C4-2B (cell line): Measurements from ENCODE around the gene ADAP1.
"Not testable (repeated sequence)": the region's sequence is repeated elsewhere in the genome, so short reads cannot be mapped to it uniquely, and the experiment has no call there.

Source experiments
- H3K27ac ChIP-seq: fragments of 450-650 bp; 2 replicates; pipeline ENCODE4 v1.5.1; 2017
- CTCF ChIP-seq: fragments of 450-650 bp; conservative IDR thresholded peaks from 2 replicates; pipeline ENCODE4 v1.5.1; 2017; ENCODE audit warnings: mild to moderate bottlenecking
- ZFX ChIP-seq: fragments of 450-650 bp; IDR thresholded peaks from 2 replicates; pipeline ENCODE4 v1.6.1; 2017

The ADAP1 gene

GRCh38 chr7:946256-946996 lies 8.1 kb downstream of the ADAP1 start:
- no peak for TF ChIP-seq ZFX
- TF ChIP-seq CTCF = no peak
- no peak overlapping the region for H3K27ac ChIP-seq

- TF ChIP-seq ZFX (no peak), CTCF (no peak)
- no peak overlapping the region for H3K27ac ChIP-seq
Observed at GRCh38 chr7:945556-946255, 8.8 kb downstream of the ADAP1 start.

- no peak overlapping the region for H3K27ac ChIP-seq
- TF ChIP-seq CTCF = no peak
- TF ChIP-seq ZFX = no peak
Observed at GRCh38 chr7:945147-945555, 9.3 kb downstream of the ADAP1 start.

- H3K27ac ChIP-seq = no peak overlapping the region
Observed at GRCh38 chr7:944744-945143, 9.7 kb downstream of the ADAP1 start.

GRCh38 chr7:943793-944192 lies 10.7 kb downstream of the ADAP1 start:
- not testable (repeated sequence) for H3K27ac ChIP-seq

More at GRCh38 chr7:944744-945143, 9.7 kb downstream of the ADAP1 start:
- TF ChIP-seq ZFX = no peak
- TF ChIP-seq CTCF = no peak

GRCh38 chr7:940599-941408 lies 13.7 kb downstream of the ADAP1 start:
- TF ChIP-seq CTCF = no peak
- no peak for TF ChIP-seq ZFX
- no peak overlapping the region for H3K27ac ChIP-seq

- TF ChIP-seq CTCF (no peak), ZFX (no peak)
- no peak overlapping the region for H3K27ac ChIP-seq
Observed at GRCh38 chr7:939843-940242, 14.6 kb downstream of the ADAP1 start.
